ENCODE measurements around the gene PARD3. TPM values are rescaled to one million over a fixed set of nuclear protein-coding genes. Genes with fewer than 3 reads are reported as not detected.
A peak's percentile ranks its signal among the peaks of the same experiment; 100 is the strongest.

Gene PARD3
- total RNA-seq, 1 donor from 2014 or later = 37.5 TPM

GRCh38 chr10:34101001-34101400 is 714.1 kb downstream of the PARD3 start:
- H3K9me3 ChIP-seq = no peaks in the 10 kb centered on the region
- DNase-seq (ENCODE audit: low spot score in 2 of 2) = peak in 1 of 2 donors; percentile 54
- TF ChIP-seq CTCF (IDR thresholded peaks at IDR 0.05) = no peak
- H3K4me1 ChIP-seq = peaks cover 7 to 33% of the 10 kb centered on the region in 2 donors
- H3K27me3 ChIP-seq = no peaks in the 10 kb centered on the region
- H3K4me3 ChIP-seq = no peak overlapping the region
- no peak overlapping the region for H3K27ac ChIP-seq
- no peaks in the 10 kb centered on the region for H3K36me3 ChIP-seq
- intact Hi-C loops (cut with DNase I) = loop anchor here (10.0 kb wide), 1 partner anchor 766 kb away; the partner anchor contains the start of gene NRP1

- no peak for TF ChIP-seq CTCF (IDR thresholded peaks at IDR 0.05)
- Histone ChIP-seq H3K4me3 (no peak overlapping the region), H3K27ac (no peak overlapping the region), H3K9me3 (peaks cover 0 to 17% of the 10 kb centered on the region in 2 donors), H3K27me3 (no peaks in the 10 kb centered on the region), H3K4me1 (peaks cover 7 to 29% of the 10 kb centered on the region in 2 donors), H3K36me3 (no peaks in the 10 kb centered on the region)
- no peak for DNase-seq (ENCODE audit: low spot score in 2 of 2)
- intact Hi-C loops (cut with DNase I) = no loop called here
Measured at GRCh38 chr10:34098821-34099567, 716.1 kb downstream of the PARD3 start.

DNA sequence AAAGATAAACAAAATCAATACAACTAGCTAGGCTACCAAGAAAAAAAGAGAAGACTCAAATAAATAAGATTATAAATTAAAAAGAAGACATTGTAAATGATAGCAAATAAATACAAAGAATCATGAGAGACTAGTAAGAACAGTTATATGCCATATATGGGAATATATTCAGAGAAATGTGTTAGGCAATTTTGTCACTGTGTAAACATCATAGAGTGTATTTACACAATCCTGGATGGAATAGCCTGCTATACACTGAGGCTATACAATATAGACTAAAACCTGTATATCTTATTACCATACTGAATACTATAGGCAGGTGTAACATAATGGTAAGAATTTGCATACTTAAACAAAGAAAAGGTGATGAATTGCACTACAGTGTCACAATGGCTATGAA is 717.4 kb downstream of the PARD3 start:
- H3K27ac ChIP-seq = peak overlapping the region in 1 of 2 donors; percentile 6
- H3K4me3 ChIP-seq = no peak overlapping the region
- no peaks in the 10 kb centered on the region for H3K27me3 ChIP-seq
- no peak for DNase-seq (ENCODE audit: low spot score in 2 of 2)
- H3K36me3 ChIP-seq = no peaks in the 10 kb centered on the region
- intact Hi-C loops (cut with DNase I) = no loop called here
- TF ChIP-seq CTCF (IDR thresholded peaks at IDR 0.05) = no peak
- peaks cover 0 to 17% of the 10 kb centered on the region in 2 donors for H3K9me3 ChIP-seq
- peaks cover 4 to 19% of the 10 kb centered on the region in 2 donors for H3K4me1 ChIP-seq

- intact Hi-C loops (cut with DNase I) = no loop called here
- TF ChIP-seq CTCF (IDR thresholded peaks at IDR 0.05) = no peak
- no peaks in the 10 kb centered on the region for H3K36me3 ChIP-seq
- DNase-seq (ENCODE audit: low spot score in 2 of 2) = no peak
- no peaks in the 10 kb centered on the region for H3K27me3 ChIP-seq
- peaks cover 0 to 17% of the 10 kb centered on the region in 2 donors for H3K9me3 ChIP-seq
- H3K4me1 ChIP-seq = peaks cover 0 to 10% of the 10 kb centered on the region in 2 donors
- H3K27ac ChIP-seq = no peak overlapping the region
- no peak overlapping the region for H3K4me3 ChIP-seq
Measured at GRCh38 chr10:34094961-34095360, 720.1 kb downstream of the PARD3 start.

DNA sequence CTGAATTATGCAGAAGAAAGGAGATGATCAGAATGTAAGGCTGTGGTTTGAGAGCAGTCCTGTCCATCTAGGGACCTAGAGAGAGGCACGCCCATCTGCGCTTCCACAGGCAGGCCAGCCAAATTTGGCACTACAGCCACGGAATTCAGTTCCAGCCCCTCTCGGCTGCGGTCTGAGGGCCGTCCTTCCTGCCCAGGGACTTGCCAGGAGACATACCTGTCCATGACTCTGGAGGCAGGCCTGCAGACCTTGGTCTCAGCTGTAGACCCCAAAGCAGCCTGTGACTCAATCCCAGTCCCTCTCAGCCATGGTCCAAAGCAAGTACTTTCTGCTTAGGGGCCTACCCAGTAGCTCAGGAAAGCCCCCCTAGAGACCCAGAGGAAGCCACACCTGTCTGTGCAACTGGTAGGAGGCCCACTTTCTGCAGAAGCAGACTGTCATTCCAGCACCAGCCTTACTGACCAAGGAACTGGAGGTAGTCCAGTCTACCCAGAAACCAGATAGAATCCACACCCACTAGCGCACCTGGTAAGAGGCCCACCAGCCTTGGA is 720.9 kb downstream of the PARD3 start:
- no peak overlapping the region for H3K4me3 ChIP-seq
- intact Hi-C loops (cut with DNase I) = no loop called here
- no peak for TF ChIP-seq CTCF (IDR thresholded peaks at IDR 0.05)
- H3K9me3 ChIP-seq = peaks cover 0 to 17% of the 10 kb centered on the region in 2 donors
- H3K27ac ChIP-seq = no peak overlapping the region
- H3K36me3 ChIP-seq = no peaks in the 10 kb centered on the region
- DNase-seq (ENCODE audit: low spot score in 2 of 2) = no peak
- H3K4me1 ChIP-seq = peaks cover 0 to 10% of the 10 kb centered on the region in 2 donors
- no peaks in the 10 kb centered on the region for H3K27me3 ChIP-seq
